C4-2B (cell line): ENCODE measurements around the gene MTPN.

Experiments used
- H3K27ac ChIP-seq: fragments of 450-650 bp; 2 replicates; pipeline ENCODE4 v1.5.1; 2017
- CTCF ChIP-seq: fragments of 450-650 bp; conservative IDR thresholded peaks from 2 replicates; pipeline ENCODE4 v1.5.1; 2017; ENCODE audit warnings: mild to moderate bottlenecking
- ZFX ChIP-seq: fragments of 450-650 bp; IDR thresholded peaks from 2 replicates; pipeline ENCODE4 v1.6.1; 2017

MTPN gene

GRCh38 chr7:135976312-135977006, 700 bp downstream of the MTPN start:
- no peak for TF ChIP-seq ZFX
- TF ChIP-seq CTCF: no peak
- H3K27ac ChIP-seq: peak overlapping the region; percentile 82

- H3K27ac ChIP-seq: no peak overlapping the region
Observed at GRCh38 chr7:135975166-135975565, 2.0 kb downstream of the MTPN start.

GRCh38 chr7:135974667-135975066, 2.5 kb downstream of the MTPN start:
- H3K27ac ChIP-seq: no peak overlapping the region
- no peak for TF ChIP-seq CTCF
- no peak for TF ChIP-seq ZFX

More at GRCh38 chr7:135975166-135975565, 2.0 kb downstream of the MTPN start:
- no peak for TF ChIP-seq ZFX
- TF ChIP-seq CTCF: no peak

GRCh38 chr7:135971366-135971725, 5.8 kb downstream of the MTPN start:
- no peak for TF ChIP-seq CTCF
- TF ChIP-seq ZFX: no peak

GRCh38 chr7:135970682-135971365, 6.3 kb downstream of the MTPN start:
- no peak overlapping the region for H3K27ac ChIP-seq
- TF ChIP-seq CTCF (no peak), ZFX (no peak)

More at GRCh38 chr7:135971366-135971725, 5.8 kb downstream of the MTPN start:
- no peak overlapping the region for H3K27ac ChIP-seq

GRCh38 chr7:135970045-135970444, 7.1 kb downstream of the MTPN start:
- H3K27ac ChIP-seq: no peak overlapping the region
- no peak for TF ChIP-seq CTCF
- TF ChIP-seq ZFX: no peak

- no peak overlapping the region for H3K27ac ChIP-seq
- TF ChIP-seq CTCF (no peak), ZFX (no peak)
Observed at GRCh38 chr7:135966341-135967043, 10.7 kb downstream of the MTPN start.
